SIG-M5 (cell line): ENCODE data around the gene NAA35.
"Not testable (repeated sequence)": the region's sequence is repeated elsewhere in the genome, so short reads cannot be mapped to it uniquely, and the experiment has no call there.

ENCODE experiments used
- DNase-seq: peaks from one replicate; lab custom pipeline; 2025; lab: John Stamatoyannopoulos, UW

The NAA35 gene

DNA sequence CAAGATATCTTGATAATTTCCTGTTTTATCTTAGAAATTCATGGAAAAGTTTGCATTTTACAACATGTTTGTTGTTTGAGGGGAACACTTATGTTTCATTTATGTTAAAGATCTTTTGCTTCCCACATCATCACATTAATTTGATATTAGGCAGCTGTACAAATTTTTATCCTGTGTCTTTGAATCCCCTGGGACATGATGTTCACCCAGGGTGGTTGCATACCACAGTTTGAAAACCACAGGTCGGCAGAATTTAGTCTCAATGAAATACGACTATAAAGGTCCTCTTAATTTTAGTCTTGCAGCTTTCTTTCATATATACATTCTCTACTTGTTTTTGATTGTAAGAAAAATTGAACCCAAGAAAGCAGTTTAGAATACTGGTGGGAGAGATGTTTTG is 3.7 kb downstream of the NAA35 start:
- no peak for DNase-seq

GRCh38 chr9:85949586-85950335 is 8.8 kb downstream of the NAA35 start:
- no peak for DNase-seq

DNA sequence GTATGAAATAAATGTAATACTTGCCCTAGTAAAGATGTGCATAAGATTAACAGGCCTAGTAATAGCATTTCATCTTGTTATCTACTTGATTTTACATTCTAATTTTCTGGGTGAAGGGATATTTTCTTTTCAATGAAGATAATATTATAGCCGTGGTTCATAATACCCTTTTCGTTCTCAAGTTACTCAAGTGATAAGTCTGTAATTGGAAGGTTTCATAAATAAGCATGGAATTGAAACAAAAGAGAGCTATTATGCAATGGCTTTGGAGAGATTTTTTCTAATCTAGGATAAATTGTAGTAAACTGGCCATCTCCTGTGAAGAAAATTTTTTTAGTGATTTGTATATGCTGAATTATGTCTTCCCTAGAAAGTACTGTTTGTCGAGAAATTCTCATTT is 19.0 kb downstream of the NAA35 start:
- DNase-seq, result no peak

DNA sequence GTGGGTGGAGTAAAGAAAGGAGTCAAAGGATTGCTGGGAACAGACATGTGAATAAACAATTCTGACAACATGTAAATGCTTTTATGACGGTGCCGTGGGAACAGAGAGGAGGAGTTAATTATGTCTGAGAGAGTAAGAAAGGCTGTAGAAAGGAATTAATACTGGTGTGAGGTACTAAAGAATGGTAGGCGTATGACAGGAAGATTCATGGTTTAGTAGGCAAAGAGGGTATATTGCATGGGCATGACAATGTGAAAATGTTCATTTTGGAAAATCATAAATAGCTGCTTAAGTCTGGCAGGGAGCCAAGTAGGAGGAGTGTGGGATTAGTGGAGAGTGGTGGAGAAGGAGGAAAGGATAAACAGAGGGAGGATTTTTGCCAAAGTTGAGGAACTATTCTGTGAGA is 19.7 kb downstream of the NAA35 start:
- no peak for DNase-seq

GRCh38 chr9:85964526-85964925 is 23.6 kb downstream of the NAA35 start:
- DNase-seq, result no peak

DNA sequence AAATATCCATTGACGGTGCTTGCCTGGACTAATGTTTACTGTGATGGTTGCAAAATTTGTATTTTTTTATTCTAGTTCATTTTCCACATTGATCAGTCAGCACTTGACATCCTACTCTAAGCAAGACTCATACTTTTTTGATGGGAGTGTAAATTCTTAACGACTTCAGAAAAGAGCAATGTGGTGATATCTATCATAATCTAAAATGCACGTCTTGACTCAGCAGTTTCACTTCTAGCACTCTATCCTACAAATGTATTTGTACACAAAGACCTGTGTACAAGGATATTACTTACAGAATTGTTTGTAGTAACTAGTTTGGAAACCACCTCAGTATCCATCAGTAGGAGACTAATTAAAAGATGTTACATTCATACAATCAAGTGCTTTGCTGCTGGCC is 24.0 kb downstream of the NAA35 start:
- DNase-seq, result no peak

DNA sequence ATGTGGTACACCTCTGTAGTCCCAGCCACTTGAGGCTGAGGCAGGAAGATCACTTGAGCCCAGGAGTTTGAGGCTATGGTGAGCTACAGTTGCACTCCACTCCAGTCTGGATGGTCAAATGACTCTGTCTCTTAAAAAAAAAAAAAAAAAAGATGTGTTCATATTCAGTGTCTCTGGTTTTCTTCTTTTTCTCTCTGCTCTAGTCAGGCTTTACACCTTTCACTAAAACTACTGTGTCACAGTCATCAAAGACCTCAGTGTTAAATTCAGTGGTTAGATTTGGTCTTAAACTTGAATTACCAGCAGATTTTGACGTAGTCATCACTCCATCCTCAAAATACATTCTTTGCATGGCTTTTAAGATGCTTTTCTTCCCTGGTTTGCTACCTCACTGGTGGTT is 28.8 kb downstream of the NAA35 start:
- no peak for DNase-seq

GRCh38 chr9:85971731-85972130 is 30.8 kb downstream of the NAA35 start:
- DNase-seq, result no peak

DNA sequence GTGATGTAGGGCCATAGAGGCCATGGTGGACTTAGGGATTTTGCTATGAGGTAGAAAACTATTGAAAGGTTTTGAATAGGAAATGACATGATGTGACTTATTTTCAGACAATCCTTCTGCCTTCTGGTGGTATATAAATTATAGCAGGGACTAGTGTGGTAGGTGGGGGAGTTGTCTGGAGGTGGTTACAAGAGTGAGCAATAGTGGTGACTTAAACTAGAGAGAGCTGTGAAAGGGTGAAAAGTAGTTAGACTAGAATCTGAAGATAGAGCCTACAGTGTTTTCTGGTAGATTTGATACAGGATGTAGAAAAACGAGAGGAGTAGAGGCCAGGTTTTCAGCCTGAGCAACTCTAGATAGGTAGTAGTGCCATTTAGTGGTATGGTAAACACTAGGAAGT is 32.3 kb downstream of the NAA35 start:
- DNase-seq, result no peak

DNA sequence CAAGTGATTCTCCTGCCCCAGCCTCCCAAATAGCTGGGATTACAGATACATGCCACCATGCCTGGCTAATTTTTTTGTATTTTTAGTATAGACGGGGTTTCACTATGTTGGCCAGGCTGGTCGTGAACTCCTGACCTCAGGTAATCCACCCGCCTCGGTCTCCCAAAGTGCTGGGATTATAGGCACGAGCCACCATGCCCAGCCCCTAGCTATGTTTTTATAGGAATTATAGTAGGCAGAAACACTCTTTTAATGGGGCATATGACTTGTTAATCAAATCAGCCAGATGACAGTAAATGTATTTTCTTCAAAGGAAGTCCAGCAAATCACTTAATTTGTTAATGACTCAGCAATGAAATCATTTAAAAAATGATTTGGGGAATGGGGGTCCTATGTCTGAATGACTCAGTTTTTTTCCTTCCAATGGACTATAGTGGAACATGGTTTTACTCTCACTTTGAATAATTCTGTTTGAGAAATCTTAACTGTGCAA is 33.2 kb downstream of the NAA35 start:
- DNase-seq, result not testable (repeated sequence)

- DNase-seq, result no peak
Measured at GRCh38 chr9:85978496-85978895, 37.5 kb downstream of the NAA35 start.

GRCh38 chr9:85981369-85981768 is 40.4 kb downstream of the NAA35 start:
- DNase-seq, result no peak

- no peak for DNase-seq
Measured at GRCh38 chr9:85984457-85984856, 43.5 kb downstream of the NAA35 start.

DNA sequence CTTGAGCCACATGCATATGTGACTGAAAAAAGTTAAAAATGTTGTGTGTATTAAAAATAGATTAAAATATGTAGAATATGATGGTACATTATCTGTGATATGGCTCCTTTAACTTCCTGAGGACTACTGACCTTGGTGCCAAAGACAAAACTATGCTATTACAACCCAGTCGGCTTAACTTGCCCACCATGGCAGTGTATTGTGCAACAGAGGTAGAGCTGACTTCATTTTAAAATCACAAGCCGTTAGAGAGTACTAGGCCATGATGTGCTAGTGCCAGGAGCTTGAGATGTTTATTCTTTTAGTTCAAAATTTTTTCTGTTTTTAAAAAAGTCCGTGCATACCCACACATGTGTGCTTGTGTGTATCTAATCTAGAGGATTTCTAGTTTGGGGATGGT is 46.3 kb downstream of the NAA35 start:
- no peak for DNase-seq

DNA sequence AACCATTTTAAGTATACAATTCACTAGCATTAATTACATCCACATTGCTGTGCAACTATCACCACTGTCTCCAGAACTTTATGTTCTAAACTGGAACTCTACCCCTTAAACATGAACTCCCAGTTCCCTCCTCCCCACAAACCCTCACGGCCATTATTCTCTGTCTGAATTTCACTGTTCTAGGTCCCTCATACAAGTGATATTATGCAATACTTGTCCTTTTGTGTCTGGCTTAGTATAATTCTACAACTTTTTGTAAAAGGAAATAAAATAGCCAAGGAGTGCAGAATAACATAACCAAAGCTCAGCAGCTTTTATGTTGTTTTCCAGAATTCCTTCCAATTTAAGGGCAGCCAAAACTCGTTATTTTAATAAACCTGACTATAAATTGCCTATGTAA is 53.2 kb downstream of the NAA35 start:
- DNase-seq, result no peak

DNA sequence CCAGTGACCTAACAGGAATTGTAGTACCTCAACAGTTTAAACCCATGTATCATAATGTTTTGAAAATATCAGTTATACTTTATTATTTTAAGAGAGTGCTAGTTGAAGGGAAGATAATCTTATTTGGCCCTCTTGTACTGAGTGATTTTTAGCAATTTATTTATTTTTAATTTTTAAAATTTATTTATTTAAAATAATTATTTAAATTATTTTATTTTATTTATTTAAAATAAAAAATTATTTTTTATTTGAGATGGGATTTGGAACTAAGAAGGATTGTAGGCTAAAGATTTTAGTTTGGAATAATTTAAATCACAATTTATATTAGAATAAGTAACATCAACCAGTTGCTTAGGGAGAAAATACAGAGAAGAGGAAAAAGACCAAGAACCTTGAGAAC is 54.2 kb downstream of the NAA35 start:
- no peak for DNase-seq

GRCh38 chr9:85995599-85995998 is 54.7 kb downstream of the NAA35 start:
- DNase-seq, result no peak

DNA sequence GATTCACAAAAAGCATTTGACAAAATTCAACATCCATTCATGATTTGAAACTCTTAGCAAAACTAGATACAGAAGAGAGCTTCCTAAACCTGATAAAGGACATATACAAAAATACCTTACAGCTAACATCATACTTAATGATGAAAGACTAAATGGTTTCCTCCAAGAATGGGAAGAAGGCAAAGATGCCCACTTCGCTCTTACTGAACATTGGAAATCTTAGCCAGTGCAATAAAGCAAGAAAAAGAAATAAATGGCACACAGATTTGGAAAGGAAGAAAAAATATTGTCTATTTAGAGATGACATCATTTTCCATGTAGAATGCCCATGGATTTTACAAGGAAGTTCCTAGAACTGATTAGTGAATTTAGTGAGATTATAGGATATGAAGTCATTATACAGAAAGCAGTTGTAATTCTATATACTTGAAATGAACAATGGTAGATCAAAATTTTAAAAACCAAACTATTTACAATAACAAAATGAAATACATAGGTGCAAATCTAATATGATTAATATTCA is 64.4 kb downstream of the NAA35 start:
- no peak for DNase-seq

GRCh38 chr9:86009133-86009532 is 68.2 kb downstream of the NAA35 start:
- DNase-seq, result no peak

GRCh38 chr9:86020731-86021130 is 79.8 kb downstream of the NAA35 start:
- no peak for DNase-seq

GRCh38 chr9:86021166-86021565 is 80.2 kb downstream of the NAA35 start:
- no peak for DNase-seq

DNA sequence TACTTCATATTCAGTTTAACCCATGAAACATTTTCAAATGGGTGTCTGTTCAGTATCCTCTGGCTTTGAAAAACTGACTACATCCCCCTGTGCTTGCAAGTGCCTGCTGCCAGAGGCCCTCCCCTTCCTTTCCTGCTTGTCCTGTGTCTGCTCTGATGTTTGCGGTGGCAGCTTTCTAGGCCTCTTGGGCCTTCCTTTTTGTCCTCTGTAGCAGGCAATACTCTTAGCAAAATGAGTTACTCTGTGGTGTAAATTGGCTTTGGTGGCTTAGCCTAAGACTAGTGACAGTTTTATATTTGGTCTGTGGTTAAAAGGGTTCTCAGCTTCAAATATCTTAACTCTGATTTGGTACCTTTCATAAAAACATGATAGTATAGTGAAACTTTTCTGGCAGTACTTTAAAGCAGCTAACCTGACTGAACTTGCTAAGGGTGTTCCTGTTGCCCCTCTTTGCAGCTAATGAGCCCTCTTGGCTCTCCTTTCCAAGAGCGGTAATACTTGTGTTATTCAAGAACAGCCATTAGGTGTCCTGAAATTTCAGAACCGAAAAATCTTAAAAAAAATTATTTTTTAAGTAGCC is 81.8 kb downstream of the NAA35 start:
- no peak for DNase-seq

DNA sequence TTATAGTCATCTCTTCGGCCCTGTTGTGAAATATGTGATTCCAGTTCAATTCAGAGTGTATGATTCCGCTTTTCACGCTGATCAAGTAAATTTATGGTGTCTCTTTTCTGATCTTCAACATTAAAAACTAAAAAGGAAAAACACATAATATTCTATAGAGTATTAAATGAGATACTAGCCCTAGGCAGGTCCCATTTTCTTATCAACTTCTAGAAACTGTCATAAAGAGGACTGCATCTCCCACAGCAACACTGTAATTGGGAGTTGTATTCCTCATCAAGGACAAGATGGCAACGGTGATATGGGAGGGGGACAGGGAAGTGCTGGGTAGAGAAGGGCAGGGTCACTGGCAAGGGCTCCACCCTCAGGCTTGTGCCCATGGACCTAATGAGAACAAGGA is 86.8 kb downstream of the NAA35 start:
- no peak for DNase-seq
